Measurements from ENCODE around the gene CKB.

CKB gene

GRCh38 chr14:103530390-103530789 is 7.8 kb upstream of the CKB start:
- no peak for DNase-seq (ENCODE audit: low read depth)
- TF ChIP-seq CTCF (IDR thresholded peaks at IDR 0.05; ENCODE audit: control insufficient read depth, extremely low read depth, insufficient read depth) = no peak

GRCh38 chr14:103529383-103530365 is 7.0 kb upstream of the CKB start:
- TF ChIP-seq CTCF (IDR thresholded peaks at IDR 0.05; ENCODE audit: control insufficient read depth, extremely low read depth, insufficient read depth) = no peak
- H3K4me3 ChIP-seq (ENCODE audit: low read depth, low read length) = peak overlapping the region; percentile 100
- no peak for DNase-seq (ENCODE audit: low read depth)

More at GRCh38 chr14:103530390-103530789, 7.8 kb upstream of the CKB start:
- peak overlapping the region; percentile 100 for H3K4me3 ChIP-seq (ENCODE audit: low read depth, low read length)

- DNase-seq (ENCODE audit: low read depth) = peak; percentile 94
- H3K4me3 ChIP-seq (ENCODE audit: low read depth, low read length) = peak within 1 kb of the TSS; percentile 100
- TF ChIP-seq CTCF (IDR thresholded peaks at IDR 0.05; ENCODE audit: control insufficient read depth, extremely low read depth, insufficient read depth) = no peak
Measured at GRCh38 chr14:103528587-103529382, 6.2 kb upstream of the CKB start, which contains the start of gene TRMT61A. Gene TRMT61A (plus strand): TSS chr14:103529196. CDS start chr14:103529979, 783 bp downstream.

GRCh38 chr14:103528146-103528586 is 5.5 kb upstream of the CKB start:
- no peak for DNase-seq (ENCODE audit: low read depth)
- H3K4me3 ChIP-seq (ENCODE audit: low read depth, low read length) = peak overlapping the region; percentile 100
- no peak for TF ChIP-seq CTCF (IDR thresholded peaks at IDR 0.05; ENCODE audit: control insufficient read depth, extremely low read depth, insufficient read depth)

- H3K4me3 ChIP-seq (ENCODE audit: low read depth, low read length) = peak overlapping the region; percentile 100
- no peak for DNase-seq (ENCODE audit: low read depth)
Measured at GRCh38 chr14:103527408-103528145, 4.9 kb upstream of the CKB start.

More at GRCh38 chr14:103527408-103528145, 4.9 kb upstream of the CKB start:
- TF ChIP-seq CTCF (IDR thresholded peaks at IDR 0.05; ENCODE audit: control insufficient read depth, extremely low read depth, insufficient read depth) = no peak
